ENCODE data around the gene UCP3. TPM values are rescaled to one million over a fixed set of nuclear protein-coding genes. Genes with fewer than 3 reads are reported as not detected.

UCP3 gene
- total and polyA plus RNA-seq, 4 donors: 0.07 to 1.3 (median 0.34) TPM

DNA sequence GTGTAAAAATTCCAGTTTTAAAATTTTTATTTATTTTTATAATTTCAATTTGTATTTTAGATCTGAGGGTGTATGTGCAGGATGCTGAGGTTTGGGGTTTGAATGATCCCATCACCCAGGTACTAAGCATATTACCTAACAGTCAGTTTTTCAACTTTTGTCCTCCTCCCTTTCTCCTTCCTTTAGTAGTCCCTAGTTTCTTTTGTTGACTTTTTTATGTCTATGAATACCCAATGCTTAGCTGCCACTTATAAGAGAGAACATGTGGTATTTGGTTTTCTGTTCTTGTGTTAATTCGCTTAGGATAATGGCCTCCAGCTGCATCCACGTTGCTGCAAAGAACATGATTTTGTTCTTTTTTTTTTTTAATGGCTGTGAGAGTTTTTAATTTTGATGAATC, 35.7 kb upstream of the UCP3 start:
- WGBS: 93% methylated on average over 2 of the region's 2 CpGs
- Histone ChIP-seq H3K27ac (ENCODE audit: low read depth in 1 of 2, low read length in 2 of 2) (no peak overlapping the region), H3K27me3 (ENCODE audit: control insufficient read depth in 4 of 4, insufficient read depth in 4 of 4, low read length in 3 of 4) (no peaks in the 10 kb centered on the region), H3K9me3 (ENCODE audit: control insufficient read depth in 4 of 4, low read length in 3 of 4) (no peaks in the 10 kb centered on the region), H3K9ac (ENCODE audit: low read depth in 1 of 2, low read length in 2 of 2) (no peak overlapping the region), H3K36me3 (ENCODE audit: control insufficient read depth in 4 of 4, insufficient read depth in 3 of 4, low read depth in 1 of 4, low read length in 3 of 4) (peaks cover 7 to 19% (median 11%) of the 10 kb centered on the region in 4 donors), H3K4me1 (ENCODE audit: control insufficient read depth in 4 of 4, insufficient read depth in 4 of 4, low read length in 3 of 4) (no peaks in the 10 kb centered on the region), H3K4me3 (ENCODE audit: low read depth in 1 of 3, low read length in 3 of 3) (no peak overlapping the region)
- TF ChIP-seq HNF4A (conservative IDR thresholded peaks at IDR 0.05) (no peak), EGR1 (IDR thresholded peaks at IDR 0.05; ENCODE audit: low read depth in 2 of 2) (no peak), YY1 (IDR thresholded peaks at IDR 0.05) (no peak), MAX (IDR thresholded peaks at IDR 0.05) (no peak), JUND (IDR thresholded peaks at IDR 0.05) (no peak), GABPA (IDR thresholded peaks at IDR 0.05 in 1 of 2, conservative IDR thresholded peaks at IDR 0.05 in 1 of 2) (no peak), FOXA1 (IDR thresholded peaks at IDR 0.05) (no peak), SP1 (IDR thresholded peaks at IDR 0.05) (no peak), HNF4G (IDR thresholded peaks at IDR 0.05) (no peak), RXRA (IDR thresholded peaks at IDR 0.05) (no peak), TAF1 (conservative IDR thresholded peaks at IDR 0.05) (no peak), REST (IDR thresholded peaks at IDR 0.05) (no peak), NR2F2 (IDR thresholded peaks at IDR 0.05) (no peak), RAD21 (IDR thresholded peaks at IDR 0.05) (no peak), FOXA2 (IDR thresholded peaks at IDR 0.05) (no peak), ZBTB33 (IDR thresholded peaks at IDR 0.05) (no peak)
- TF ChIP-seq, protein P1, sequence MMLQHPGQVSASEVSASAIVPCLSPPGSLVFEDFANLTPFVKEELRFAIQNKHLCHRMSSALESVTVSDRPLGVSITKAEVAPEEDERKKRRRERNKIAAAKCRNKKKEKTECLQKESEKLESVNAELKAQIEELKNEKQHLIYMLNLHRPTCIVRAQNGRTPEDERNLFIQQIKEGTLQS (IDR thresholded peaks at IDR 0.05): no peak
- TF ChIP-seq, protein P2, sequence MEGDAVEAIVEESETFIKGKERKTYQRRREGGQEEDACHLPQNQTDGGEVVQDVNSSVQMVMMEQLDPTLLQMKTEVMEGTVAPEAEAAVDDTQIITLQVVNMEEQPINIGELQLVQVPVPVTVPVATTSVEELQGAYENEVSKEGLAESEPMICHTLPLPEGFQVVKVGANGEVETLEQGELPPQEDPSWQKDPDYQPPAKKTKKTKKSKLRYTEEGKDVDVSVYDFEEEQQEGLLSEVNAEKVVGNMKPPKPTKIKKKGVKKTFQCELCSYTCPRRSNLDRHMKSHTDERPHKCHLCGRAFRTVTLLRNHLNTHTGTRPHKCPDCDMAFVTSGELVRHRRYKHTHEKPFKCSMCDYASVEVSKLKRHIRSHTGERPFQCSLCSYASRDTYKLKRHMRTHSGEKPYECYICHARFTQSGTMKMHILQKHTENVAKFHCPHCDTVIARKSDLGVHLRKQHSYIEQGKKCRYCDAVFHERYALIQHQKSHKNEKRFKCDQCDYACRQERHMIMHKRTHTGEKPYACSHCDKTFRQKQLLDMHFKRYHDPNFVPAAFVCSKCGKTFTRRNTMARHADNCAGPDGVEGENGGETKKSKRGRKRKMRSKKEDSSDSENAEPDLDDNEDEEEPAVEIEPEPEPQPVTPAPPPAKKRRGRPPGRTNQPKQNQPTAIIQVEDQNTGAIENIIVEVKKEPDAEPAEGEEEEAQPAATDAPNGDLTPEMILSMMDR (IDR thresholded peaks at IDR 0.05; ENCODE audit: low read depth, low read length, missing input control): no peak
- DNase-seq (ENCODE audit: low spot score): no peak
